PC-9 (cell line): Measurements from ENCODE around the gene PBX4.

Experiments used
- CTCF ChIP-seq: fragments of 200-600 bp; sonication (generic); conservative IDR thresholded peaks from 2 replicates; pipeline ENCODE4 v1.6.1; 2017; ENCODE audit warnings: mixed run types, antibody characterized with exemption, mild to moderate bottlenecking, moderate library complexity
- EZH2 ChIP-seq: fragments of 200-600 bp; sonication (generic); IDR thresholded peaks from 2 replicates; pipeline ENCODE4 v1.8.0; 2017; ENCODE audit warnings: antibody characterized with exemption, low read depth

GRCh38 chr19:19656451-19657396, 38.2 kb upstream of the PBX4 start:
- no peak for TF ChIP-seq CTCF
- TF ChIP-seq EZH2 = no peak
